ENCODE measurements around the gene FBXO7.

DNA sequence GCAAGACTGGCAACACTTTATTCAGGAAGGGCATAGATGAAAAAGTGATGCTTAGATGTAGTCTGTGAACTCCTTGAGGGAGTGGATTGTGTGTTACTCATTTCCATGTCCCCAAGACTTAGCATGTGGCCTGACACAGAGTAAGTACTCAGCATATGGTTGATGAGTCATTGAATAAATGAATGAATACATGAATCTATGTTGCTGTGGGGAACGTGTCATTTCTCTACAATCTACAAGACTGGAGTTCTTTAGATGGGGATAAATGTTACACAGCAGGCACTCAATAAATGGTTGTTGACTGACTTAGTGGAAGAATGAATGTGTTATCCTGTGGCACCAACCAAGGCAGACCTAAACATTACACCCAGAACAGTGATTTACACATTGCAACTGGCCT, 28.3 kb upstream of the FBXO7 start:
- no peak for TF ChIP-seq EZH2 (IDR thresholded peaks at IDR 0.05)
- TF ChIP-seq POLR2AphosphoS5 (IDR thresholded peaks at IDR 0.05; ENCODE audit: borderline replicate concordance, low read depth, low read length), result no peak

Measured in SK-N-MC (cell line).